ENCODE data around the gene GPR107.

Gene GPR107

GRCh38 chr9:130137081-130137640 is 83.5 kb downstream of the GPR107 start:
- no peak for DNase-seq (ENCODE audit: low read depth in 3 of 3)

GRCh38 chr9:130137641-130138081 is 84.0 kb downstream of the GPR107 start:
- DNase-seq (ENCODE audit: low read depth in 3 of 3) = no peak

- peak in 1 of 3 donors; percentile 9 for DNase-seq (ENCODE audit: low read depth in 3 of 3)
These were observed 84.5 kb downstream of the GPR107 start for GRCh38 chr9:130138171-130138653.

- DNase-seq (ENCODE audit: low read depth in 3 of 3) = no peak
These were observed 85.1 kb downstream of the GPR107 start for GRCh38 chr9:130138791-130139190.

GRCh38 chr9:130139251-130139650 is 85.5 kb downstream of the GPR107 start:
- DNase-seq (ENCODE audit: low read depth in 3 of 3) = no peak

- DNase-seq (ENCODE audit: low read depth in 3 of 3) = peak in 2 of 3 donors; percentile 23 to 27
These were observed 87.0 kb downstream of the GPR107 start for GRCh38 chr9:130140706-130141105.

GRCh38 chr9:130142056-130142455 is 88.3 kb downstream of the GPR107 start:
- no peak for DNase-seq (ENCODE audit: low read depth in 3 of 3)

GRCh38 chr9:130142641-130143040 is 88.9 kb downstream of the GPR107 start:
- DNase-seq (ENCODE audit: low read depth in 3 of 3) = no peak

- no peak for DNase-seq (ENCODE audit: low read depth in 3 of 3)
These were observed 89.7 kb downstream of the GPR107 start for GRCh38 chr9:130143279-130143893.

- DNase-seq (ENCODE audit: low read depth in 3 of 3) = no peak
These were observed 90.3 kb downstream of the GPR107 start for GRCh38 chr9:130143958-130144366.

GRCh38 chr9:130144703-130145102 is 91.0 kb downstream of the GPR107 start:
- DNase-seq (ENCODE audit: low read depth in 3 of 3) = no peak

- no peak for DNase-seq (ENCODE audit: low read depth in 3 of 3)
These were observed 92.0 kb downstream of the GPR107 start for GRCh38 chr9:130145658-130146057.

GRCh38 chr9:130147198-130147597 is 93.5 kb downstream of the GPR107 start:
- no peak for DNase-seq (ENCODE audit: low read depth in 3 of 3)

- DNase-seq (ENCODE audit: low read depth in 3 of 3) = no peak
These were observed 94.2 kb downstream of the GPR107 start for GRCh38 chr9:130147910-130148309.

GRCh38 chr9:130149031-130149430 is 95.3 kb downstream of the GPR107 start:
- DNase-seq (ENCODE audit: low read depth in 3 of 3) = no peak

- no peak for DNase-seq (ENCODE audit: low read depth in 3 of 3)
These were observed 96.1 kb downstream of the GPR107 start for GRCh38 chr9:130149654-130150286.

- no peak for DNase-seq (ENCODE audit: low read depth in 3 of 3)
These were observed 97.2 kb downstream of the GPR107 start for GRCh38 chr9:130150779-130151382.

- no peak for DNase-seq (ENCODE audit: low read depth in 3 of 3)
These were observed 101.1 kb downstream of the GPR107 start for GRCh38 chr9:130154816-130155215.

- no peak for DNase-seq (ENCODE audit: low read depth in 3 of 3)
These were observed 101.9 kb downstream of the GPR107 start for GRCh38 chr9:130155647-130156046.

- no peak for DNase-seq (ENCODE audit: low read depth in 3 of 3)
These were observed 103.0 kb downstream of the GPR107 start for GRCh38 chr9:130156672-130157071.

- no peak for DNase-seq (ENCODE audit: low read depth in 3 of 3)
These were observed 103.4 kb downstream of the GPR107 start for GRCh38 chr9:130157079-130157478.

- DNase-seq (ENCODE audit: low read depth in 3 of 3) = no peak
These were observed 104.3 kb downstream of the GPR107 start for GRCh38 chr9:130158001-130158400.

GRCh38 chr9:130159057-130159456 is 105.4 kb downstream of the GPR107 start:
- no peak for DNase-seq (ENCODE audit: low read depth in 3 of 3)
